ENCODE results near the gene KCNG3. TPM values are rescaled to one million over a fixed set of nuclear protein-coding genes. Genes with fewer than 3 reads are reported as not detected.

Gene KCNG3
- total RNA-seq, 2 donors from 2014 or later: not detected

GRCh38 chr2:42457011-42457410, 36.8 kb downstream of the KCNG3 start:
- DNase-seq (ENCODE audit: low spot score): no peak
- no peaks in the 10 kb centered on the region for H3K9me3 ChIP-seq
- H3K4me3 ChIP-seq: no peak overlapping the region
- H3K4me1 ChIP-seq: no peaks in the 10 kb centered on the region
- H3K27ac ChIP-seq: no peak overlapping the region
- H3K27me3 ChIP-seq: no peaks in the 10 kb centered on the region
- TF ChIP-seq, protein P1, sequence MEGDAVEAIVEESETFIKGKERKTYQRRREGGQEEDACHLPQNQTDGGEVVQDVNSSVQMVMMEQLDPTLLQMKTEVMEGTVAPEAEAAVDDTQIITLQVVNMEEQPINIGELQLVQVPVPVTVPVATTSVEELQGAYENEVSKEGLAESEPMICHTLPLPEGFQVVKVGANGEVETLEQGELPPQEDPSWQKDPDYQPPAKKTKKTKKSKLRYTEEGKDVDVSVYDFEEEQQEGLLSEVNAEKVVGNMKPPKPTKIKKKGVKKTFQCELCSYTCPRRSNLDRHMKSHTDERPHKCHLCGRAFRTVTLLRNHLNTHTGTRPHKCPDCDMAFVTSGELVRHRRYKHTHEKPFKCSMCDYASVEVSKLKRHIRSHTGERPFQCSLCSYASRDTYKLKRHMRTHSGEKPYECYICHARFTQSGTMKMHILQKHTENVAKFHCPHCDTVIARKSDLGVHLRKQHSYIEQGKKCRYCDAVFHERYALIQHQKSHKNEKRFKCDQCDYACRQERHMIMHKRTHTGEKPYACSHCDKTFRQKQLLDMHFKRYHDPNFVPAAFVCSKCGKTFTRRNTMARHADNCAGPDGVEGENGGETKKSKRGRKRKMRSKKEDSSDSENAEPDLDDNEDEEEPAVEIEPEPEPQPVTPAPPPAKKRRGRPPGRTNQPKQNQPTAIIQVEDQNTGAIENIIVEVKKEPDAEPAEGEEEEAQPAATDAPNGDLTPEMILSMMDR (IDR thresholded peaks at IDR 0.05): no peak
- H3K36me3 ChIP-seq: no peaks in the 10 kb centered on the region

- no peak for DNase-seq (ENCODE audit: low spot score)
- no peak overlapping the region for H3K4me3 ChIP-seq
- H3K4me1 ChIP-seq: no peaks in the 10 kb centered on the region
- H3K27ac ChIP-seq: no peak overlapping the region
- no peaks in the 10 kb centered on the region for H3K36me3 ChIP-seq
- H3K9me3 ChIP-seq: no peaks in the 10 kb centered on the region
- H3K27me3 ChIP-seq: no peaks in the 10 kb centered on the region
- TF ChIP-seq, protein P1 (IDR thresholded peaks at IDR 0.05): no peak
These were observed 37.5 kb downstream of the KCNG3 start for GRCh38 chr2:42456126-42456839.

DNA sequence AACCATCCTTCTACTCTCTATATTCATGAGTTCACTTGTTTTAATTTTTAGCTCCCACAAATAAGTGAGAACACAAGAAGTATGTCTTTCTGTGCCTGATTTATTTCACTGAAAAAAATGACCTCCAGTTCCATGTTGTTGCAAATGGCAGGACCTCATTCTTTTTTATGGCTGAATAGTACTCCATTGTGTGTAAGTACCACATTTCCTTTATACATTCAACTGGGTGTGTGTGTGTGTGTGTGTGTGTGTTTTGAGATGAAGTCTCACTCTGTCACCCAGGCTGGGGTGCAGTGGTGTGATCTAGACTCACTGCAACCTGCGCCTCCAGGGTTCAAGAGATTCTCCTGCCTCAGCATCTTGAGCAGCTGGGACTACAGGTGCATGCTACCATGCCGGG, 41.2 kb downstream of the KCNG3 start:
- no peaks in the 10 kb centered on the region for H3K9me3 ChIP-seq
- H3K4me3 ChIP-seq: no peak overlapping the region
- no peak overlapping the region for H3K27ac ChIP-seq
- no peaks in the 10 kb centered on the region for H3K27me3 ChIP-seq
- no peaks in the 10 kb centered on the region for H3K4me1 ChIP-seq
- TF ChIP-seq, protein P1 (IDR thresholded peaks at IDR 0.05): no peak
- H3K36me3 ChIP-seq: no peaks in the 10 kb centered on the region
- DNase-seq (ENCODE audit: low spot score): no peak

DNA sequence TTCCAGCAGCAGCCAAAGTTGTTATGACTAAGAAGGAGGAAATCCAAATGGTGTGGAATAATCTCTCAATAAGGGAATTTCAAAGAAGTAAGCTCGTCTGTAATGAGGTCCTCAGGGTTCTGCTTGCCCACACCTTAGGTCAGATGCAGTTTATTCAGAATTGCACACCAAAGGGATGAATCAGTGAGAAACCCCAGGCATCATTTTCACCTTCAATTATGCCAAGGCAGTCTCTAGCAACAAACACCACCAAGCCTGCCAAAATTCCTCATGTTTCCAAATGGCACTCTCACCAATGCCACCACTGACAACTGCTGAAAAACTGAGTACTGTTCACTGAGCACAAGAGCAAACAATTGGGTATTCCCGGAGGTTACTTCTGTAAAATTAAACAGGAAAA, 43.6 kb downstream of the KCNG3 start:
- DNase-seq (ENCODE audit: low spot score): no peak

DNA sequence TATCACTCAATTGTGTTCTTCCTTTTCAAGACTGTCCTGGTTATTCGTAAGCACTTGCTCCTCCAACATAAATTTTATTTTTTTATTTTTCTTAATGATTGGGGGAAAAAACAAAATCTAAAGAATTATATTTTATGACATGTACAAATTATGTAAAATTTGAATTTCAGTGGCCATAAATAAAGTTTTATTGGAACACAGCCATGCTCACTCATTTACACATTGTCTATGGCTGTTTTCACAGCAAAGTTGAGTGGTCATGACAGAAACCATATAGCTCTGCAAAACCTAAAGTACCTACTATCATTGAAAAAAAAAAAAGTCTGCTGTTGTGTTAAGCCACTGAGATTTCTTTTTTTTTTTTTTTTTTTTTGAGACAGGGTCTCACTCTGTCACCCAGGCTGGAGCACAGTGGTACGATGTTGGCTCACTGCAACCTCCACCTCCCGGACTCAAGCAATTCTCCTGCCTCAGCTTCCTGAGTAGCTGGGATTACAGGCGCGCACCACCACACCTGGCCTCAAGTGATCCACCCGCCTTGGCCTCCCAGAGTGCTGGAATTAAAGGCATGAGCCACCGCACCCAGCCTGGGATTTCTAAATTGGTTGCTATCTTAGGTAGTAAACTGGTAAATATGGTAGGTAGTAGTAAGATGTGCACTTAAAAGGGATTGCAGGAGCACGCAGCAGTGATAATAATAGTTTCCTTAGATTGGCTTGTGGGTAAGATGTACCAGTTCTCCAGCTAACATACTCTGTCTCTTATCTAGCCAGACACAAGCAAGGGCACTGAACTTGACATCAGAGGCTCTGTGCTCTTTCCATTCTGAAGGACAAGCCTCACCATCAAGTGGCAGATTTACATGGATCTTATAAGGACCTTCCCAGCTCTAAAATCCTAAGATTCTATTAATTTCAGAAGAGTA, 44.4 kb downstream of the KCNG3 start:
- Histone ChIP-seq H3K27me3 (no peaks in the 10 kb centered on the region), H3K27ac (no peak overlapping the region), H3K4me3 (no peak overlapping the region), H3K9me3 (no peaks in the 10 kb centered on the region), H3K4me1 (no peaks in the 10 kb centered on the region), H3K36me3 (no peaks in the 10 kb centered on the region)
- TF ChIP-seq, protein P1 (IDR thresholded peaks at IDR 0.05): no peak
- DNase-seq (ENCODE audit: low spot score): no peak

More for the DNA sequence above, 43.6 kb downstream of the KCNG3 start:
- H3K4me3 ChIP-seq: no peak overlapping the region
- no peaks in the 10 kb centered on the region for H3K27me3 ChIP-seq
- H3K36me3 ChIP-seq: no peaks in the 10 kb centered on the region
- H3K4me1 ChIP-seq: no peaks in the 10 kb centered on the region
- H3K27ac ChIP-seq: no peak overlapping the region
- TF ChIP-seq, protein P1 (IDR thresholded peaks at IDR 0.05): no peak
- H3K9me3 ChIP-seq: no peaks in the 10 kb centered on the region
